ENCODE results near the gene CTAGE4.
"Not testable (repeated sequence)": the region's sequence is repeated elsewhere in the genome, so short reads cannot be mapped to it uniquely, and the experiment has no call there.

DNA sequence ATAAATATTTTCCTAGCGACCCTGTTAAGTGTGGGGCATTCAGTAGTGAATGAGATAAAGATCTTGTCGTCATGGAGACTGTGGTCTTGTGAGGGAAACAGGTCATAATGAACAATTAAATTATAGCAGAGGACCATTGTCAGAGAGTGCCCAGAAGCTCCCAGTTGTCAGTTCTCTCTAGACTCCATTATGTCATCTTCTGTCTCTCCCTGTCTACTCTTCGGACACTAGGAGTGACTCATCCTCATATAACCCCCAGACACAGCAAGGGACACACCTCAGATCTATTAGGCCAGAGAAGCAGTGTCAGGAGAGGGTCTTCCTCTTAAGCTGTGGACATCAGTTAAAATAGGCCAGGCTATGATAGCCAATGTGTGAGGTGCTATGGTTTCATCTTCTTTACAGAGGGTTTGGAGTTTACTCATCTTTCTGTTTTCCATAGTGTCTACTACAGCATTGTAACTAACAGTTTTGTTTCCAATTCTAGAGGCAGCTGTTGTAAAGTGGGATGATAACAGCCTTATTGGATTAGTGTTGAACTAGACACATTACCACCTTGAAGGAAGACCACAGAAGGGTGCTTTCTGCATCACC, 5.4 kb downstream of the CTAGE4 start:
- TF ChIP-seq EZH2 (IDR thresholded peaks at IDR 0.05; ENCODE audit: insufficient read depth, low read length): not testable (repeated sequence)
- TF ChIP-seq, protein P1, sequence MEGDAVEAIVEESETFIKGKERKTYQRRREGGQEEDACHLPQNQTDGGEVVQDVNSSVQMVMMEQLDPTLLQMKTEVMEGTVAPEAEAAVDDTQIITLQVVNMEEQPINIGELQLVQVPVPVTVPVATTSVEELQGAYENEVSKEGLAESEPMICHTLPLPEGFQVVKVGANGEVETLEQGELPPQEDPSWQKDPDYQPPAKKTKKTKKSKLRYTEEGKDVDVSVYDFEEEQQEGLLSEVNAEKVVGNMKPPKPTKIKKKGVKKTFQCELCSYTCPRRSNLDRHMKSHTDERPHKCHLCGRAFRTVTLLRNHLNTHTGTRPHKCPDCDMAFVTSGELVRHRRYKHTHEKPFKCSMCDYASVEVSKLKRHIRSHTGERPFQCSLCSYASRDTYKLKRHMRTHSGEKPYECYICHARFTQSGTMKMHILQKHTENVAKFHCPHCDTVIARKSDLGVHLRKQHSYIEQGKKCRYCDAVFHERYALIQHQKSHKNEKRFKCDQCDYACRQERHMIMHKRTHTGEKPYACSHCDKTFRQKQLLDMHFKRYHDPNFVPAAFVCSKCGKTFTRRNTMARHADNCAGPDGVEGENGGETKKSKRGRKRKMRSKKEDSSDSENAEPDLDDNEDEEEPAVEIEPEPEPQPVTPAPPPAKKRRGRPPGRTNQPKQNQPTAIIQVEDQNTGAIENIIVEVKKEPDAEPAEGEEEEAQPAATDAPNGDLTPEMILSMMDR (IDR thresholded peaks at IDR 0.05; ENCODE audit: insufficient read depth, low read depth, low read length): not testable (repeated sequence)

All from astrocyte (in vitro differentiated cells and primary cell).